Loucy (cell line): ENCODE results near the gene ZNF593.

ENCODE experiments used
- H2AFZ ChIP-seq: fragments of 200-600 bp; sonication (generic); 2 replicates; pipeline ENCODE4 v1.6.0; 2016; ENCODE audit warnings: antibody characterized with exemption, mild to moderate bottlenecking, low read length, moderate library complexity
- H3F3A ChIP-seq: fragments of 200-600 bp; 2 replicates; pipeline ENCODE4 v1.6.0; 2016; ENCODE audit warnings: antibody characterized with exemption, low read depth, mild to moderate bottlenecking
- H3K27me3 ChIP-seq: fragments of 200-600 bp; sonication (generic); 2 replicates; pipeline ENCODE4 v1.6.1; 2014; ENCODE audit warnings: low read length, mild to moderate bottlenecking; ENCODE audit not compliant: insufficient read depth, poor library complexity, severe bottlenecking
- H3K36me3 ChIP-seq: fragments of 200-600 bp; sonication (generic); 2 replicates; pipeline ENCODE4 v1.6.1; 2016; ENCODE audit warnings: low read length; ENCODE audit not compliant: insufficient read depth
- H3K4me1 ChIP-seq: fragments of 200-600 bp; sonication (generic); 2 replicates; pipeline ENCODE4 v1.5.1; 2014; ENCODE audit warnings: low read length, mild to moderate bottlenecking; ENCODE audit not compliant: insufficient read depth, poor library complexity, severe bottlenecking
- H3K4me2 ChIP-seq: fragments of 200-600 bp; sonication (generic); 2 replicates; pipeline ENCODE4 v1.6.0; 2014; ENCODE audit warnings: antibody characterized with exemption, low read length, low read depth, mild to moderate bottlenecking; ENCODE audit not compliant: poor library complexity, severe bottlenecking
- H3K4me3 ChIP-seq: fragments of 200-600 bp; sonication (generic); 2 replicates; pipeline ENCODE4 v1.5.1; 2014; ENCODE audit warnings: low read length, mild to moderate bottlenecking, mixed read lengths; ENCODE audit not compliant: poor library complexity, severe bottlenecking
- H3K79me2 ChIP-seq: fragments of 200-600 bp; sonication (generic); 2 replicates; pipeline ENCODE4 v1.6.1; 2014; ENCODE audit warnings: low read length; ENCODE audit not compliant: insufficient read depth
- H3K9ac ChIP-seq: fragments of 200-600 bp; sonication (generic); 2 replicates; pipeline ENCODE4 v1.6.0; 2014; ENCODE audit warnings: mild to moderate bottlenecking, low read depth, low read length, moderate library complexity; ENCODE audit not compliant: poor library complexity, severe bottlenecking
- H3K9me2 ChIP-seq: fragments of 200-600 bp; sonication (generic); replicated peaks from 2 replicates; pipeline ENCODE4 v1.6.1; 2016; ENCODE audit warnings: low read depth, low read length, mixed read lengths
- H3K9me3 ChIP-seq: fragments of 200-600 bp; sonication (generic); 2 replicates; pipeline ENCODE4 v1.6.1; 2014; ENCODE audit warnings: mild to moderate bottlenecking, antibody characterized with exemption, low read length, low read depth; ENCODE audit not compliant: insufficient read depth
- H4K20me1 ChIP-seq: fragments of 200-600 bp; sonication (generic); 2 replicates; pipeline ENCODE4 v1.6.0; 2014; ENCODE audit warnings: antibody characterized with exemption, low read length, mild to moderate bottlenecking; ENCODE audit not compliant: insufficient read depth, poor library complexity, severe bottlenecking
- EZH2phosphoT487 ChIP-seq: fragments of 200-600 bp; IDR thresholded peaks from 2 replicates; pipeline ENCODE4 v1.6.1; 2018; ENCODE audit warnings: antibody characterized with exemption, mild to moderate bottlenecking, moderate library complexity, borderline replicate concordance
- TF ChIP-seq, protein P1 (sequence below): fragments of 200-600 bp; sonication (generic); conservative IDR thresholded peaks from 2 replicates; pipeline ENCODE4 v1.5.1; 2014; ENCODE audit warnings: mild to moderate bottlenecking, antibody characterized with exemption, low read length

The ZNF593 gene

DNA sequence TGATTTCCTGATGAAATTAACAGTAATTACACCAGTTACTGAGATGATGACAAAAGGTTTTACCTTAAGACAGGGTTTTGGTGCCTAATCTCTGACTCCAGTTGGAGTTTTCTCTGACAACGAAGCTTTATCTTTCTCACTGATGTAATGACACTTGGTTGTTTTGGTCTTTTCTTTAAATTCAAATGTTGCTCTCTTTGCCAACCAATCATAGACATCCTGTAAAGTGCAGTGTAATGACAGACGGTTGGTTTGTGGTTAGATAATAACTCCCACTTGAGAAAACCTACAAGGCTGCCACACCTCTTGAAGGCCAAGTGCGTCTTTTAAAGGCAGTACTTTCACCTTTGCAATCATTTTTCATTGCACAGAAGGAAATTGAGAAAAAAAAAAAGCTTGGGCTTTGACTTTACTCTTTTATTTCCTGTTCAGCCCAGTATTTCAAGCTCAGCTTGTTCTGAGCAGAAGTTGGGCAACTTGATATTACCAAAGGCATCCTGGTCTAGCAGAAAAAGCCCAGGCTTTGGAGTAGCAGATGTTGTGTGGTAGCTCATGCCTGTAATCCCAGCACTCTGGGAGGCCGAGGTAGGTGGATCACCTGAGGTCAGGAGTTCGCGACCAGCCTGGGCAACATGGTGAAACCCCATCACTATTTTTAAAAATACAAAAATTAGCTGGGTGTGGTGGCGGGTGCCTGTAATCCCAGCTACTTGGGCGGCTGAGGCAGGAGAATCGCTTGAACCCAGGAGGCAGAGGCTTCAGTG lies 43.2 kb upstream of the ZNF593 start:
- Histone ChIP-seq H3K79me2 (peaks cover 48% of the 10 kb centered on the region), H3K4me2 (peak overlapping the region; percentile 99), H3K9ac (peak overlapping the region; percentile 96), H2AFZ (no peak overlapping the region), H3K4me1 (peaks cover 85% of the 10 kb centered on the region), H3K9me3 (no peaks in the 10 kb centered on the region), H3K9me2 (no peaks in the 10 kb centered on the region), H3K4me3 (peak overlapping the region; percentile 80), H3K27me3 (no peaks in the 10 kb centered on the region), H3F3A (peaks cover 29% of the 10 kb centered on the region), H4K20me1 (no peaks in the 10 kb centered on the region), H3K36me3 (peaks cover 9% of the 10 kb centered on the region; the same call in 1 of the 2 replicates)
- TF ChIP-seq, protein P1, sequence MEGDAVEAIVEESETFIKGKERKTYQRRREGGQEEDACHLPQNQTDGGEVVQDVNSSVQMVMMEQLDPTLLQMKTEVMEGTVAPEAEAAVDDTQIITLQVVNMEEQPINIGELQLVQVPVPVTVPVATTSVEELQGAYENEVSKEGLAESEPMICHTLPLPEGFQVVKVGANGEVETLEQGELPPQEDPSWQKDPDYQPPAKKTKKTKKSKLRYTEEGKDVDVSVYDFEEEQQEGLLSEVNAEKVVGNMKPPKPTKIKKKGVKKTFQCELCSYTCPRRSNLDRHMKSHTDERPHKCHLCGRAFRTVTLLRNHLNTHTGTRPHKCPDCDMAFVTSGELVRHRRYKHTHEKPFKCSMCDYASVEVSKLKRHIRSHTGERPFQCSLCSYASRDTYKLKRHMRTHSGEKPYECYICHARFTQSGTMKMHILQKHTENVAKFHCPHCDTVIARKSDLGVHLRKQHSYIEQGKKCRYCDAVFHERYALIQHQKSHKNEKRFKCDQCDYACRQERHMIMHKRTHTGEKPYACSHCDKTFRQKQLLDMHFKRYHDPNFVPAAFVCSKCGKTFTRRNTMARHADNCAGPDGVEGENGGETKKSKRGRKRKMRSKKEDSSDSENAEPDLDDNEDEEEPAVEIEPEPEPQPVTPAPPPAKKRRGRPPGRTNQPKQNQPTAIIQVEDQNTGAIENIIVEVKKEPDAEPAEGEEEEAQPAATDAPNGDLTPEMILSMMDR: no peak
- TF ChIP-seq EZH2phosphoT487: no peak

DNA sequence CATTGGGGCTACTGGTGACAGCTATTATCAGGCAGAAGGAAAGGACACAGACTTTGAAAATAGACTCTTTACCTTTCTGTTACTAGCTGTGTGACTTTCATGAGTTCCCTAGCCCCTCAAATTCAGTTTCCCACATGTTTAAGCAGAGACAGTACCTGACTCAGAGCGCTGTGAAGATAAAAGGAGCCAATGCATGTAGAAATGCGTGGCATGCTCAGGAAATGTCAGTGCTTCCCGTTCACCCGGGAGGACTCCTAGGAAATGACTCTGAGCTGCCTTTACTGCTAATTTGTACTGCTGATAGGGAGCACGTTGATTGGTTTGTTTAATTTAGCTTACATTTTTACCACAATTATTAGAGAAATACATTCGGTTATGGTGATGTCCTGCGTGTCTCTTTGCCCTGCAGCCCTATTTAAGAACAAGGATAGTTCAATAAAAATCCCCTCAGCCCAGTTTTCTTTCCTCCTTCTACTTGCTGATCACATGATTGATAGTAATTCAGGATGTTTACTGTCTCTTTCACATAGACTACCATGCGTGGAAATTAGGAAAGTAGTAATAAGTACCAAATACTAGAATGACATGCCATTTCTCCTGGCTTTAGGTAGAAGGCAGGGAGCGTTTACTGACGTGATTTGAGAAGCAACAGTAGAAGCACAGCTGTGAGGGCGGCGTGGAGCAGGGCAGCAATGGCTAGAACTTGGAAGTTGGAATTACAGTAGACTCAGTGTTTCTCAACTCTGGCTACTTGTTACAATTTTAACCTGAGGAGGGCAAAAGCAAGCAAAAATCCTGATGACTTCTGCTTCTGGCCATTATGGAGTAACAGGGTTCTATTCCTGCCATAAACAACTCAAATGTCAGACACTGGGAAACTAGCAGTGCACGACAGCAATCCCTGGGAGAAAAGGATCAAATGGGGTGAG lies 42.2 kb upstream of the ZNF593 start:
- Histone ChIP-seq H3K9me3 (no peaks in the 10 kb centered on the region), H3K36me3 (peaks cover 2% of the 10 kb centered on the region; the same call in 1 of the 2 replicates), H3K4me3 (peak overlapping the region; percentile 80), H3K4me2 (peak overlapping the region; percentile 99), H2AFZ (peak overlapping the region; percentile 50; the same call in 1 of the 2 replicates), H3K9me2 (no peaks in the 10 kb centered on the region), H3F3A (peaks cover 23% of the 10 kb centered on the region), H3K79me2 (peaks cover 40% of the 10 kb centered on the region), H4K20me1 (no peaks in the 10 kb centered on the region), H3K4me1 (peaks cover 75% of the 10 kb centered on the region), H3K9ac (peak overlapping the region; percentile 96), H3K27me3 (no peaks in the 10 kb centered on the region)
- TF ChIP-seq, protein P1: no peak
- no peak for TF ChIP-seq EZH2phosphoT487

DNA sequence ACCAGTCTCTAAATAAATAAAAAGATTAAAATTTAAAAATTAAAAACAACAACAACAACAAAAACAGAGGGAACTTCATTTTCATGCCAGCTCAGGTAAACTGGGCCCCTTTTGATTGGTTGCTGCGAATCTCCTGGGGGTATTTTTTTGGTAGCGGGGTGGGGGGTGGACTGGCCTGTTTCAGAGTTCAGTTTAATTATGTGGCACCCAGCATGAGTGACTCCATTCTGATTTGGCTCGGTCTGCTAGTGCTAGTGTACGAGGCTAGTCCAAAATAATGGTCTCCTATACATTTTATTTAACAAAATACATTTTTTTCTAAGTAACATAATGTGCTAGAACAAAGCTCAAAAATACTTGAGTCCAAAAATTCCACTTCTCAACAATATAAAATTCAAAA lies 39.9 kb upstream of the ZNF593 start:
- no peak for TF ChIP-seq EZH2phosphoT487
- H3K9me3 ChIP-seq: no peaks in the 10 kb centered on the region; the same call in 1 of the 2 replicates
- H3K27me3 ChIP-seq: no peaks in the 10 kb centered on the region
- no peak overlapping the region for H2AFZ ChIP-seq
- no peaks in the 10 kb centered on the region for H3K9me2 ChIP-seq
- H3K9ac ChIP-seq: peak overlapping the region; percentile 96
- H3K79me2 ChIP-seq: peaks cover 29% of the 10 kb centered on the region
- H3K4me3 ChIP-seq: no peak overlapping the region
- no peaks in the 10 kb centered on the region for H4K20me1 ChIP-seq
- H3K4me1 ChIP-seq: peaks cover 53% of the 10 kb centered on the region
- H3K4me2 ChIP-seq: no peak overlapping the region
- peaks cover 18% of the 10 kb centered on the region for H3F3A ChIP-seq
- no peaks in the 10 kb centered on the region for H3K36me3 ChIP-seq
